BE2C (cell line): Measurements from ENCODE around the gene ZCCHC14.
"Not testable (repeated sequence)": the region's sequence is repeated elsewhere in the genome, so short reads cannot be mapped to it uniquely, and the experiment has no call there.

Source experiments
- DNase-seq: peaks from one replicate; pipeline ENCODE4 v3.0.0-alpha.2; 2020
- H3K27me3 ChIP-seq: fragments of 250-450 bp; sonication (Bioruptor Pico); 2 replicates; pipeline ENCODE4 v1.5.1; 2020; ENCODE audit warnings: mild to moderate bottlenecking
- H3K36me3 ChIP-seq: fragments of 250-450 bp; sonication (Bioruptor Pico); 2 replicates; pipeline ENCODE4 v1.5.1; 2020; ENCODE audit warnings: mild to moderate bottlenecking
- H3K4me1 ChIP-seq: fragments of 250-450 bp; sonication (Bioruptor Pico); 2 replicates; pipeline ENCODE4 v1.5.1; 2020
- H3K4me3 ChIP-seq: 2 replicates; pipeline ENCODE4 v1.5.1; 2011; ENCODE audit warnings: low read depth, low read length
- H3K9me3 ChIP-seq: fragments of 250-450 bp; sonication (Bioruptor Pico); 2 replicates; pipeline ENCODE4 v1.5.1; 2020
- TF ChIP-seq, protein P1 (sequence below): IDR thresholded peaks from 2 replicates; pipeline ENCODE4 v1.5.1; 2012; ENCODE audit warnings: mild to moderate bottlenecking, low read depth, low read length

ZCCHC14 gene

DNA sequence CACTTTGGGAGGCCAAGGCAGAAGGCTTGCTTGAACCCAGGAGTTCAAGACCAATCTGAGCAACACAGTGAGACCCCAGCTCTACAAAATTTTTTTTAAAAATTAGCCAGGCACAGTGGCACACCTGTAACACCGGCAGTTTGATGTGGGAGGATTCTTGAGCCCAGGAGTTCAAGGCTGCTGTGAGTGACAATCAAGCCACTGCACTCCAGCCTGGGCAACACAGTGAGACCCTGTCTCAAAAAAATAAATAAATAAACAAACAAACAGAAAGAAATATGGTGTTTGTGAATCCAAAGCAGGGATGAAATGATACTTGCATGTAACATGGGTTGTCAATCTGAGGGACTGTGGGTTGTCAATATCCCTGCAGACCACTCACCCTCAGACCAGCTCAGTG is 125.9 kb downstream of the ZCCHC14 start:
- Histone ChIP-seq H3K36me3 (0 out of 2 replicates have a peak, but pooled peaks cover 5% of the 10 kb centered on the region), H3K4me3 (no peak overlapping the region), H3K9me3 (no peaks in the 10 kb centered on the region), H3K27me3 (no peaks in the 10 kb centered on the region), H3K4me1 (peaks cover 48% of the 10 kb centered on the region)
- TF ChIP-seq, protein P1, sequence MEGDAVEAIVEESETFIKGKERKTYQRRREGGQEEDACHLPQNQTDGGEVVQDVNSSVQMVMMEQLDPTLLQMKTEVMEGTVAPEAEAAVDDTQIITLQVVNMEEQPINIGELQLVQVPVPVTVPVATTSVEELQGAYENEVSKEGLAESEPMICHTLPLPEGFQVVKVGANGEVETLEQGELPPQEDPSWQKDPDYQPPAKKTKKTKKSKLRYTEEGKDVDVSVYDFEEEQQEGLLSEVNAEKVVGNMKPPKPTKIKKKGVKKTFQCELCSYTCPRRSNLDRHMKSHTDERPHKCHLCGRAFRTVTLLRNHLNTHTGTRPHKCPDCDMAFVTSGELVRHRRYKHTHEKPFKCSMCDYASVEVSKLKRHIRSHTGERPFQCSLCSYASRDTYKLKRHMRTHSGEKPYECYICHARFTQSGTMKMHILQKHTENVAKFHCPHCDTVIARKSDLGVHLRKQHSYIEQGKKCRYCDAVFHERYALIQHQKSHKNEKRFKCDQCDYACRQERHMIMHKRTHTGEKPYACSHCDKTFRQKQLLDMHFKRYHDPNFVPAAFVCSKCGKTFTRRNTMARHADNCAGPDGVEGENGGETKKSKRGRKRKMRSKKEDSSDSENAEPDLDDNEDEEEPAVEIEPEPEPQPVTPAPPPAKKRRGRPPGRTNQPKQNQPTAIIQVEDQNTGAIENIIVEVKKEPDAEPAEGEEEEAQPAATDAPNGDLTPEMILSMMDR: no peak
- no peak for DNase-seq

DNA sequence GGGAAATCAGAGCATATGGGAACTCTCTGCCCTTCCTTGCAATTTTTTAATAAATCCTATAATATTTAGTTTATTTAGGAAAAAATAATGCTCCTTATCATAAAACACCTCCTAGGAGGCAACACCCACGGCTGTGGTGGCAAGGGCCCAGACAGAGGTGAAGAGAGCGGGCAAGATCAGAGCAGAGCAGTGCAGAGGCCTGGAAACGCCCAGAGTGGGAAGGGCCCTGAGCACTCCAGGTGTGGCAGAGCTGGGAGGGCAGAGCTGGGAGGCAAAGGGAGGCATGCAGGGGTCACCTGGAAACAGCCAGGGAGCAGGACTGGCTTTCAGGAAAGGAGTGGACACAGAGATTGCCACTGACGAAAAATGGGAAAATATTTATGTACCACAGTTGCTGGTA is 126.5 kb downstream of the ZCCHC14 start:
- TF ChIP-seq, protein P1: no peak
- H3K4me3 ChIP-seq: no peak overlapping the region
- DNase-seq: no peak
- H3K9me3 ChIP-seq: no peaks in the 10 kb centered on the region
- H3K27me3 ChIP-seq: no peaks in the 10 kb centered on the region
- peaks cover 44% of the 10 kb centered on the region for H3K4me1 ChIP-seq
- H3K36me3 ChIP-seq: peaks cover 9% of the 10 kb centered on the region

DNA sequence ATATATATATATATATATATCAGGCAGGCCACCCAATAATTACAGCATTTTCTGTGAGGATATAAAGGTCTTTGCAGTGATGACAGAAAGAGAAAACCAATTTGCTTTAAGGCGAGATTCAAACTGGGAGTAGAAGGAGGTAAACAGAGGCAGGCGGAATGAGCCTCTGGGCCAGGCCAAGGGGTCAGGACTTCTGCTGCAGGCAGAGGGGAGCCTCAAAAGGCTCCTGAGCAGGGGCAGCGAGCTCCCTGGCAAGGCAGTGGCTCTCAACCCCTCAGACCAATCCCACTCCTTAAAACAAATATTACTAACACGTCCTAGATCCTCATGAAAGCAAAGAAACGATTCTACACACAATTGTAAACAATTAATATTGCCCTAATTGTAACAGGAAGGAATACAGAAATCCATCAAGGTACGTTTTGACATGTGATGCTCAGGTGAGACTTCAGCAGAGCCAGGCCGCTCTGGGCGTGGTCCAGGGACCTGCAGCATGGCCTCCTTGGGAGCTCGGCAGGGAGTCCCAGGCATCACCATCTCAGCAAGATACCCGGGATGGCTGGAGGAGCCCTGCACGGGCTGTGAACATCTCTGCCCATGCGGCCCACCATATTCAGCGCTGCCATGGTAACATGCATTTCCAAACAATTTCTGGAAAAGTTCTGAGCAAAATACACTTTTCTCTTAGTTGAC is 127.7 kb downstream of the ZCCHC14 start:
- Histone ChIP-seq H3K9me3 (no peaks in the 10 kb centered on the region), H3K36me3 (peaks cover 11% of the 10 kb centered on the region), H3K4me1 (peaks cover 35% of the 10 kb centered on the region), H3K27me3 (no peaks in the 10 kb centered on the region), H3K4me3 (no peak overlapping the region)
- no peak for DNase-seq
- TF ChIP-seq, protein P1: no peak

DNA sequence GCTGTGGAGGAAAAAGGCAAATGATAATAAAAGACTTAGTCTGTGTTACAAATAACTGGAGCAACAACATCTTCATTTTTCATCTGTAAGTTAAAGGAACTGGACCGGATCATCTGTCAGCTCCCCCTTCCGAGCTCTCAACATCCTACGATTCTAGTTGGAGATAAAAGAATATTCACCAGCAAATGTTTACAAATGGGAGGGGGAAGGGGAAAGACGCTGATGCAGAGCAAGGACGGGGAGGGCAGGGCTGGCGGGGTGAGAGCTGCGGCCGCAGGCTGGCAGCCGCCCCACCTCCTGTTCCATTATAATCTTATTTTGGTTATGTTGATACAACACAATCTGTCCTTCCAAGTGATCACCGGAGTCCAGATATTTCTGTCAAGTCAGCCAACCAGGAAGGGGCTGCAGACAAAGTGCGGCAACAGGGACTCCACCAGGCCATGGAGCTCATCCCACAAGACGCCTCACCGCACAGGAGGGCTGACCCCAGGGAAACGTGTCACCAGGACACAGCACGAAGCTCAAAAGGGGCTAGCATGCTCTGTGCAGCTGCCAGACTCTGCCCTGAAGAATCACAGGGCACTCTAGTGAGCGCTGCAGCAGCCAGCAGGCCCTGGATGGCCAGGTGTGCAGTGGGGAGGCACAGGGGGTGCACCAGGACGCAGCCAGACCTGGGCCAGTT is 128.9 kb downstream of the ZCCHC14 start:
- Histone ChIP-seq H3K27me3 (no peaks in the 10 kb centered on the region), H3K36me3 (peaks cover 18% of the 10 kb centered on the region), H3K4me3 (peak overlapping the region; percentile 31), H3K9me3 (no peaks in the 10 kb centered on the region), H3K4me1 (peaks cover 28% of the 10 kb centered on the region)
- TF ChIP-seq, protein P1: 0 out of 2 replicates have a peak, but pooled peaks have one; percentile 3
- DNase-seq: peak; percentile 77

DNA sequence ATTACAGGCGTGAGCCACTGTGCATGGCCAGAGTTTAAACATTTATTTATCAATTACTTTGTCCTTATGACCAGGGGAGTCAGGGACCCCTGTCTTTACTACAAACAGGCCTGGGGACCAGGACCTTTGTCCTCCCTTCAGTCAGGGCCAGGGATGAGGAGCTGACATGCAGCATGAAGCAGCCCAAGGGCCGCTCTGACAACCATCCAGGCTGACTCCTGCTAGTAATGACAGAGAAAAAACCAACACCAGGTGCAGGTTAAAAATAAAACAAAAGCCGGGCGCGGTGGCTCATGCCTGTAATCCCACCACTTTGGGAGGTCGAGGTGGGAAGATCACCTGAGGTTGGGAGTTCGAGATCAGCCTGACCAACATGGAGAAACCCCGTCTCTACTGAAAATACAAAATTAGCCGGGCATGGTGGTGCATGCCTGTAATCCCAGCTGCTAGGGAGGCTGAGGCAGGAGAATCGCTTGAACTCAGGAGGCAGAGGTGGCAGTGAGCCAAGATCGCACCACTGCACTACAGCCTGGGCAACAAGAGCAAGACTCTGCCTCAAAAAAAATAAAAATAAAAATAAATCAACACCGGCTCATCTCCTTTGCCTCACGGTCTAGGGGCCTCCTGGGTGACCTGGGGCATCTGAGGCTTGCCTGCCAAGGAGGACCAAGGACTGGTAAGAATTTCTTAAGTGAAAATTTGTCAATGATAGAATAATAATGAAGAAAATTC is 129.8 kb downstream of the ZCCHC14 start:
- H3K27me3 ChIP-seq, H3K4me3 ChIP-seq, DNase-seq, H3K9me3 ChIP-seq: not testable (repeated sequence)
- Histone ChIP-seq H3K36me3 (peaks cover 27% of the 10 kb centered on the region), H3K4me1 (peaks cover 24% of the 10 kb centered on the region)

DNA sequence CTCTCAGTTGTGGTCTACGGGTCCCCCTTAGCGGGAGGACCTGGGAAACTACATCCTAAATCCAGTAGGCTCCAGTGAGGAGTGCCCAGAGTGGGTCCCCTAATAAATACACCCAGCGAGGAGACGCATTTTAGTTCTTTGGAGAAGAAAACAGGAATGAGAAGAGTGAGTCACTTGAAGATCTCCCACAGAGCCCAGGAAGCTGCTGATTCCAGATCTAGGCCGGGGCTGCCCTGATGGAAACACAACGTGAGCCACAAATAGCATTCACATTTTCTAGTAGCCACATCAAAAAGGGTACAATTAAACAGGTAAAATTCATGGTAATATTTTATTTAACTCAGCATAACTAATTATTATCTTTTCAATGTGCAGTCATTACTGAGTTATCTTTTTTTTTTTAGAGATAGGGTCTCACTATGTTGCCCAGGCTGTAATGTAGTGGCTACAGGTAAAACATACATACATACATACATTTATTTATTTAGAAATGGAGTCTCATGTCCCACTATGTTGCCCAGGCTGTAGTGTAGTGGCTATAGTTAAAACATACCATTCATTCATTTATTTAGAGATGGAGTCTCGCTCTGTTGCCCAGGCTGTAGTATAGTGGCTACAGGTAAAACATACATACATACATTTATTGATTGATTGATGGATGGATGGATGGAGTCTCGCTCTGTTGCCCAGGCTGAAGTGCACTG is 130.8 kb downstream of the ZCCHC14 start:
- peaks cover 15% of the 10 kb centered on the region for H3K4me1 ChIP-seq
- TF ChIP-seq, protein P1: no peak
- no peaks in the 10 kb centered on the region for H3K9me3 ChIP-seq
- H3K4me3 ChIP-seq: no peak overlapping the region
- peaks cover 28% of the 10 kb centered on the region for H3K36me3 ChIP-seq
- no peaks in the 10 kb centered on the region for H3K27me3 ChIP-seq
- DNase-seq: no peak
